ENCODE results near the gene NUDT9. TPM values are rescaled to one million over a fixed set of nuclear protein-coding genes. Genes with fewer than 3 reads are reported as not detected.
A peak's percentile ranks its signal among the peaks of the same experiment; 100 is the strongest.
"Not testable (repeated sequence)": the region's sequence is repeated elsewhere in the genome, so short reads cannot be mapped to it uniquely, and the experiment has no call there.

Gene NUDT9
- total and polyA plus RNA-seq, 3 experiments from 2014 or later, result 16.0 to 25.2 (median 18.1) TPM

GRCh38 chr4:87423317-87424098 lies 1.1 kb downstream of the NUDT9 start:
- CTCF ChIA-PET, result interaction anchor here (1.2 to 3.5 kb wide), 3 partner anchors 32 to 48 kb away, joined by 3 to 16 read pairs (median 9); partner anchors contain the start of gene HSD17B11
- Histone ChIP-seq H3K9me3 (ENCODE audit: low read length) (no peaks in the 10 kb centered on the region), H3K4me3 (ENCODE audit: low read length) (peak overlapping the region; percentile 93), H3K27me3 (ENCODE audit: insufficient read depth, low read length, poor library complexity, severe bottlenecking) (no peaks in the 10 kb centered on the region), H3K4me1 (ENCODE audit: insufficient read depth, low read length) (peaks cover 31% of the 10 kb centered on the region), H3K36me3 (ENCODE audit: insufficient read depth, low read length) (no peaks in the 10 kb centered on the region), H3K27ac (ENCODE audit: low read depth, low read length) (no peak overlapping the region)
- Mint-ChIP-seq H3K27ac (peak overlapping the region; percentile 29 to 100 (median 88)), H3K4me3 (peak overlapping the region; percentile 97 to 100 (median 99)), H3K9me3 (no peaks in the 10 kb centered on the region), H3K36me3 (peaks cover 0 to 14% (median 0%) of the 10 kb centered on the region in 3 donors), H3K27me3 (peaks cover 0 to 4% of the 10 kb centered on the region in 2 donors), H3K4me1 (peaks cover 41 to 60% (median 56%) of the 10 kb centered on the region in 3 donors)
- POLR2A ChIA-PET, result interaction anchor here (0.6 to 2.9 kb wide), 2 partner anchors 14 to 32 kb away, joined by 3 to 38 read pairs; partner anchors contain the start of gene HSD17B11
- no peak for DNase-seq

DNA sequence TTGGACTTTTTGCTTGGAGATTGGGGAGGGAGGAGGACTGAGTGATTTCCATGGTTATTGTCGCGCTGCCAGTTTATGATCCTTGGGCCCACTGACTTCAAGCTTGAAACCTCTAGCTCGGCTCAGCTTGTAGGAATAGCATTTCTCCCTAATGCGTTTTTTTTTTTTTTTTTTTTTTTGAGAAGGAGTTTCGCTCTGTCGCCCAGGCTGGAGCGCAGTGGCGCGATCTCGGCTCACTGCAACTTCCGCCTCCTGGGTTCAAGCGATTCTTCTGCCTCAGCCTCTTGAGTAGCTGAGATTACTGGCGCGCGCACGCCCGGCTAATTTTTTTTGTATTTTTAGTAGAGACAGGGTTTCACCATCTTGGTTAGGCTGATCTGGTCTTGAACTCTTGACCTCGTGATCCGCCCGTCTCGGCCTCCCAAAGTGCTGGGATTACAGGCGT lies 1.7 kb downstream of the NUDT9 start:
- H3K4me1 ChIP-seq (ENCODE audit: insufficient read depth, low read length), result peaks cover 31% of the 10 kb centered on the region
- H3K9me3 ChIP-seq (ENCODE audit: low read length); H3K27ac ChIP-seq (ENCODE audit: low read depth, low read length); H3K27me3 ChIP-seq (ENCODE audit: insufficient read depth, low read length, poor library complexity, severe bottlenecking); H3K9me3 Mint-ChIP-seq; H3K27me3 Mint-ChIP-seq; H3K36me3 ChIP-seq (ENCODE audit: insufficient read depth, low read length); CTCF ChIA-PET; DNase-seq: not testable (repeated sequence)
- peak overlapping the region in 7 of 8 donors; percentile 17 to 98 (median 45) for H3K27ac Mint-ChIP-seq
- H3K4me3 ChIP-seq (ENCODE audit: low read length), result peak overlapping the region; percentile 93
- peak overlapping the region; percentile 97 to 100 (median 99) for H3K4me3 Mint-ChIP-seq
- H3K36me3 Mint-ChIP-seq, result peaks cover 0 to 14% (median 0%) of the 10 kb centered on the region in 3 donors
- H3K4me1 Mint-ChIP-seq, result peaks cover 44 to 64% (median 60%) of the 10 kb centered on the region in 3 donors
- POLR2A ChIA-PET, result interaction anchor here (0.6 to 0.7 kb wide), 2 partner anchors 13 to 34 kb away, joined by 3 to 4 read pairs; no protein-coding TSS in a partner anchor

GRCh38 chr4:87425711-87426110 lies 3.3 kb downstream of the NUDT9 start:
- ChIA-PET POLR2A (no interaction called here), CTCF (no interaction called here)
- no peak for DNase-seq

DNA sequence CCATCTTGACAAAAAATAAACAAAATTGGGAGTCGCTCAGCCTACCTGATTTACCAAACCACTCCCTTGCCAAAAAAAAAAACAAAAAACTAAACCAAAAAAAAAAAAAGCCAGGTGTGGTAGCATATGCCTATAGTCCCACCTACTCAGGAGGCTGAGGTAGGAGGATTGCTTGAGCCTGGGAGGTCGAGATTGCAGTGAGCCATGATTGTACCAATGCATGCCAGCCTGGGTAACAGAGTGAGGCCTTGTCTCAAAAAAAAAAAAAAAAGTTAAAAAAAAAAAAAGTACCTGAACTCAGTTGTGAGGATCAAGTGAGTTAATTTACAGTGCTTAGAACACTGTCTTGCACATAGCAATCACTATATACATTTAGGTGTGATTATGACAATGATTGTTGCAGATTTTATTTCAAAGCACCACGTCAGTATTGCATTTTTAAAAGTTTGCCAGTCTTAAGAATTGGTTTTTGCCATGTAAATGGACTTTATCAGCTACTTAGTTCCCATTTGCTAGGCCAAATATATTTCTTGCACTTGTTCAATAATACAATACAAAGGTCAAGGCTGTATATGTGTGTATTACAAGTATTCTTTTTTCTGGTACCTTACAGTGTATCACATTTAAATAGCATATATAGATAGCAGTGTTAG lies 4.6 kb downstream of the NUDT9 start:
- Histone ChIP-seq H3K4me1 (ENCODE audit: insufficient read depth, low read length) (peaks cover 23% of the 10 kb centered on the region), H3K27ac (ENCODE audit: low read depth, low read length) (no peak overlapping the region), H3K36me3 (ENCODE audit: insufficient read depth, low read length) (no peaks in the 10 kb centered on the region), H3K4me3 (ENCODE audit: low read length) (no peak overlapping the region), H3K27me3 (ENCODE audit: insufficient read depth, low read length, poor library complexity, severe bottlenecking) (no peaks in the 10 kb centered on the region), H3K9me3 (ENCODE audit: low read length) (no peaks in the 10 kb centered on the region)
- peak overlapping the region in 1 of 8 donors; percentile 42 for H3K27ac Mint-ChIP-seq
- CTCF ChIA-PET, result no interaction called here
- POLR2A ChIA-PET, result no interaction called here
- peaks cover 0 to 4% of the 10 kb centered on the region in 2 donors for H3K27me3 Mint-ChIP-seq
- no peak overlapping the region for H3K4me3 Mint-ChIP-seq
- peaks cover 62 to 82% (median 78%) of the 10 kb centered on the region in 3 donors for H3K4me1 Mint-ChIP-seq
- H3K9me3 Mint-ChIP-seq, result no peaks in the 10 kb centered on the region
- DNase-seq, result no peak
- H3K36me3 Mint-ChIP-seq, result peaks cover 0 to 12% (median 3%) of the 10 kb centered on the region in 3 donors

More at GRCh38 chr4:87425711-87426110, 3.3 kb downstream of the NUDT9 start:
- Mint-ChIP-seq H3K4me1 (peaks cover 55 to 78% (median 74%) of the 10 kb centered on the region in 3 donors), H3K9me3 (no peaks in the 10 kb centered on the region), H3K27me3 (peaks cover 0 to 4% of the 10 kb centered on the region in 2 donors), H3K4me3 (peak overlapping the region in 2 of 7 donors; percentile 16 to 18), H3K36me3 (peaks cover 0 to 14% (median 0%) of the 10 kb centered on the region in 3 donors), H3K27ac (peak overlapping the region in 2 of 8 donors; percentile 15 to 27)
- no peak overlapping the region for H3K27ac ChIP-seq (ENCODE audit: low read depth, low read length)
- no peak overlapping the region for H3K4me3 ChIP-seq (ENCODE audit: low read length)
- H3K27me3 ChIP-seq (ENCODE audit: insufficient read depth, low read length, poor library complexity, severe bottlenecking), result no peaks in the 10 kb centered on the region
- H3K9me3 ChIP-seq (ENCODE audit: low read length), result no peaks in the 10 kb centered on the region
- H3K36me3 ChIP-seq (ENCODE audit: insufficient read depth, low read length), result no peaks in the 10 kb centered on the region
- peaks cover 31% of the 10 kb centered on the region for H3K4me1 ChIP-seq (ENCODE audit: insufficient read depth, low read length)

DNA sequence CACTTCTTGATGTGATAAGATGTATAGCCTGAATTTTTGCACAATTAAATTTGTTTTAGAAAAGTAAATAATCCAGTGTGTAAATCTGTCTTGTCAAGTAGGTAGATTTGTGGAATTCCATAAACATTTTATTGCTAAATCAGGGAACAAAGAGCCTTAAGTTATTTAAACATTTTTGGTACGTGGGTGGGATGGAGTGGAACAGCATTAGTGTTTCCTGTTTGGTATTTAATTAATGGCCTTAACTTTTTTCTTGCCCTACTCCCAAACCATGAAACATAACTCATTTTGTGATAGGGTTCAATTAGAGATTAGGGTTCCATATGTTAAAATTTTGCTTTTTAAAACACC lies 5.1 kb downstream of the NUDT9 start:
- no peak for DNase-seq
- H3K36me3 Mint-ChIP-seq, result peaks cover 0 to 9% (median 3%) of the 10 kb centered on the region in 3 donors
- no peaks in the 10 kb centered on the region for H3K36me3 ChIP-seq (ENCODE audit: insufficient read depth, low read length)
- ChIA-PET CTCF (no interaction called here), POLR2A (no interaction called here)
- H3K9me3 Mint-ChIP-seq, result no peaks in the 10 kb centered on the region
- peaks cover 60 to 82% (median 78%) of the 10 kb centered on the region in 3 donors for H3K4me1 Mint-ChIP-seq
- H3K4me3 Mint-ChIP-seq, result no peak overlapping the region
- peaks cover 0 to 4% of the 10 kb centered on the region in 2 donors for H3K27me3 Mint-ChIP-seq
- peaks cover 23% of the 10 kb centered on the region for H3K4me1 ChIP-seq (ENCODE audit: insufficient read depth, low read length)
- H3K9me3 ChIP-seq (ENCODE audit: low read length), result no peaks in the 10 kb centered on the region
- H3K27ac ChIP-seq (ENCODE audit: low read depth, low read length), result no peak overlapping the region
- no peak overlapping the region for H3K4me3 ChIP-seq (ENCODE audit: low read length)
- H3K27me3 ChIP-seq (ENCODE audit: insufficient read depth, low read length, poor library complexity, severe bottlenecking), result no peaks in the 10 kb centered on the region
- peak overlapping the region in 2 of 8 donors; percentile 42 to 64 for H3K27ac Mint-ChIP-seq

GRCh38 chr4:87428979-87429378 lies 6.6 kb downstream of the NUDT9 start:
- DNase-seq, result no peak
- no peak overlapping the region for H3K4me3 Mint-ChIP-seq
- H3K36me3 Mint-ChIP-seq, result peaks cover 0 to 6% (median 3%) of the 10 kb centered on the region in 3 donors
- H3K9me3 ChIP-seq (ENCODE audit: low read length), result no peaks in the 10 kb centered on the region
- POLR2A ChIA-PET, result no interaction called here
- no peak overlapping the region for H3K27ac Mint-ChIP-seq
- H3K27me3 ChIP-seq (ENCODE audit: insufficient read depth, low read length, poor library complexity, severe bottlenecking), result no peaks in the 10 kb centered on the region
- H3K9me3 Mint-ChIP-seq, result no peaks in the 10 kb centered on the region
- H3K4me1 ChIP-seq (ENCODE audit: insufficient read depth, low read length), result peaks cover 11% of the 10 kb centered on the region
- H3K4me3 ChIP-seq (ENCODE audit: low read length), result no peak overlapping the region
- peaks cover 59 to 80% (median 78%) of the 10 kb centered on the region in 3 donors for H3K4me1 Mint-ChIP-seq
- H3K36me3 ChIP-seq (ENCODE audit: insufficient read depth, low read length), result no peaks in the 10 kb centered on the region
- CTCF ChIA-PET, result no interaction called here
- no peaks in the 10 kb centered on the region for H3K27me3 Mint-ChIP-seq
- no peak overlapping the region for H3K27ac ChIP-seq (ENCODE audit: low read depth, low read length)

DNA sequence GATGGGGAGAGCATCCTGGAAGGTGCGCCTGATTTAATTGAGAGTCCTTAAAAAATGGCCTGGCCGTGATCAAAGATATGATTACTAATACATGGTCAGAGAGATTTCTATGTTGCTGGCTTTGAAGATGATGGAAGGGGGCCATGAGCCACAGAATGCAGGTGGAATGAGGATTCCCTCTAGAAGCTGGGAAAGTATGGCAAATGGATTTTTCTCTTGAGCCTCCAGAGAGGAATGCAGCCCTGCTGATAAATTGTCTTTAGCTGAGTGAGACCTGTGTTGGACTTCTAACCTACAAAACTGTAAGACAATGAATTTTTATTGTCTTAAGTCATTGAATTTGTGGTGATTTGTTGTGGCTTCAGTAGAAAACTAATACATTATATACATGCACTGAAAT lies 7.7 kb downstream of the NUDT9 start:
- POLR2A ChIA-PET, result no interaction called here
- DNase-seq, result no peak
- H3K36me3 ChIP-seq (ENCODE audit: insufficient read depth, low read length), result no peaks in the 10 kb centered on the region
- no peaks in the 10 kb centered on the region for H3K27me3 Mint-ChIP-seq
- peaks cover 55 to 71% (median 68%) of the 10 kb centered on the region in 3 donors for H3K4me1 Mint-ChIP-seq
- no peaks in the 10 kb centered on the region for H3K9me3 Mint-ChIP-seq
- no peak overlapping the region for H3K27ac ChIP-seq (ENCODE audit: low read depth, low read length)
- CTCF ChIA-PET, result no interaction called here
- no peaks in the 10 kb centered on the region for H3K9me3 ChIP-seq (ENCODE audit: low read length)
- H3K27ac Mint-ChIP-seq, result peak overlapping the region in 2 of 8 donors; percentile 27 to 71
- H3K4me3 ChIP-seq (ENCODE audit: low read length), result no peak overlapping the region
- no peak overlapping the region for H3K4me3 Mint-ChIP-seq
- H3K36me3 Mint-ChIP-seq, result peaks cover 0 to 8% (median 4%) of the 10 kb centered on the region in 3 donors
- H3K4me1 ChIP-seq (ENCODE audit: insufficient read depth, low read length), result peaks cover 1% of the 10 kb centered on the region
- no peaks in the 10 kb centered on the region for H3K27me3 ChIP-seq (ENCODE audit: insufficient read depth, low read length, poor library complexity, severe bottlenecking)

DNA sequence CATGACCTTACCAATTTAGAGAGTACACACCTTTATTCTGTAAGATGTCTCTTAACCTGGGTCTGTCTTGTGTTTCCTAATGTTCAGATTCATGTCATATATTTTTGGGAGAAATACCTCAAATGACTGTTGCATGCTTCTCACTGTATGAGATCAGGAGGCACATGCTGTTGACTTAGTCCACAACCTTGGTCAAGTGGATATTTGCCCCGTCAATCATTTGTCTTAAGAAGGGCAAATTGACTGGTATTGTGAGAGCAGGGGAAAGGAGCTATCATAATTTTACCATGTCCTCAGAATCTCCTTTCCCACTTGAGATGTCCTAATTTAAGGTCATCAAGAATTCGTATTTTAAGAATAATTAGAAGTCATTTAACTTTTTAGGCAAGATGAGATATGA lies 11.0 kb downstream of the NUDT9 start:
- CTCF ChIA-PET, result no interaction called here
- Mint-ChIP-seq H3K36me3 (peaks cover 3 to 30% (median 12%) of the 10 kb centered on the region in 3 donors), H3K27ac (peak overlapping the region in 1 of 8 donors; percentile 4), H3K27me3 (no peaks in the 10 kb centered on the region), H3K4me1 (peaks cover 43 to 49% (median 49%) of the 10 kb centered on the region in 3 donors), H3K4me3 (no peak overlapping the region), H3K9me3 (no peaks in the 10 kb centered on the region)
- Histone ChIP-seq H3K4me3 (ENCODE audit: low read length) (no peak overlapping the region), H3K36me3 (ENCODE audit: insufficient read depth, low read length) (peaks cover 9% of the 10 kb centered on the region), H3K27me3 (ENCODE audit: insufficient read depth, low read length, poor library complexity, severe bottlenecking) (no peaks in the 10 kb centered on the region), H3K27ac (ENCODE audit: low read depth, low read length) (no peak overlapping the region), H3K4me1 (ENCODE audit: insufficient read depth, low read length) (no peaks in the 10 kb centered on the region), H3K9me3 (ENCODE audit: low read length) (no peaks in the 10 kb centered on the region)
- POLR2A ChIA-PET, result no interaction called here
- no peak for DNase-seq

Data from CD8-positive, alpha-beta memory T cell (primary cell).